ENCODE measurements around the gene ULK3.
"Not testable (repeated sequence)": the region's sequence is repeated elsewhere in the genome, so short reads cannot be mapped to it uniquely, and the experiment has no call there.

The ULK3 gene

GRCh38 chr15:74842581-74843444 is at the start of gene ULK3:
TSS of gene ULK3 (minus strand) at chr15:74843156. CDS start at chr15:74843105, 51 bp downstream.
- DNase-seq (ENCODE audit: low spot score), result peak; percentile 93

- DNase-seq (ENCODE audit: low spot score), result no peak
These were observed 49.4 kb upstream of the ULK3 start for GRCh38 chr15:74892313-74892712.

- no peak for DNase-seq (ENCODE audit: low spot score)
These were observed 48.5 kb upstream of the ULK3 start for GRCh38 chr15:74891469-74891868.

DNA sequence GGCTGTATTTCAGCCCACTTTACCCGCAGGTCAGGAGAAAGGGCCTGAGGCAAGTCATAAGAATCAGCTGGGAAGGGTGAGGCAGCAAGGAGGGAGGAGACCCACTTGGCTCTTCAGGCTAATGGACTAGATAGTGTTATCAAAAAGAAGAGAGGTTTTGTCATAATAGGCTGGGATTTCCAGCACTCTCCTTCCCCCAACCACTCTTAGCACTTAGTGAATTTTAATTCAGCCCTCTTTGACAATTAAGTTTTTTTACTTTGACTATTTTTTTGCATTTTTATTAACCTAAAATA is 47.7 kb upstream of the ULK3 start:
- no peak for DNase-seq (ENCODE audit: low spot score)

GRCh38 chr15:74889883-74890664 is 47.1 kb upstream of the ULK3 start, which contains the start of gene MPI:
TSS of gene MPI (plus strand) at chr15:74890042. CDS start at chr15:74890074, 32 bp downstream.
- DNase-seq (ENCODE audit: low spot score), result peak; percentile 92

DNA sequence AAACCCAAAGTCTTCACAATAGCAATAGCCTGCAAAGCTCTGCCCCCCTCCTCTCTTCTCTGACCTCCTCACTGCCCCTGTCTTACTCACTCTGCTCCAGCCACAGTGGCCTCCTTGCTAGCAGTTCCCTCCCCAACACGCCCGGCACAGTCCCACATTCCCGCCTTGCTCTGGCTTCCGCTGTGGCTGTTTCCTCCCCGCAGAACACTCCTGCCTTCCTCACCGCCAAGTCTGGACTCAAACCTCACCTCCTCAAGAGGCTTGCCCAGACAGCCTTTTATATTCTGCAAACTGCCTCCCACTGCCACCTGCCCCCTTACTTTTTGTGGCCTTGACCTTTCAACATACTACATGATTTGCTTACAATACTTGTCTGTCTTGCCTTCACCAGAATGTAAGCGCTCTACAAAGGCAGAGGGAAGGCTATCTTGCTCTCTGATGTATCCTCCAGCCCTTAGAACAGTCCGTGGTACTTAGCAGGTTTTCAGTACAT is 46.5 kb upstream of the ULK3 start:
- DNase-seq (ENCODE audit: low spot score), result no peak

DNA sequence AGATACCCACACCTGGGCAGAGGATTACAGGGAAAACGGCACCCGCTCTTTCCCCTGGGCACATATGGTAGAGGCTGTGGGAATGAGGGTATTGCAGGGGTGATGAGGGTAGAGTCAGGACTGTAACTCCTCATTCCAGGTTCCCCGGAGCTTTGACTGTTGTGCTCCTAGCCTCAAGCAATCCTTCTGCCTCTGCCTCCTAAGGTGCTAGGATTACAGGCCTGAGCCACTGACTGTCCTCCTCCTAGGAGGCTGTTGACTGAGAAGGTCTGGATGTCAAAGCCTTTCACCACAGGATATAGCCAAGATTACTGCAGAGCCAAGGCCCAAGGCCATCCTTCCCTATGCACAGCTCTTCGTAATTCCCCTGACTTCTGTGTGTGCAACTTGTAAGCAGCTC is 45.8 kb upstream of the ULK3 start:
- DNase-seq (ENCODE audit: low spot score), result no peak

DNA sequence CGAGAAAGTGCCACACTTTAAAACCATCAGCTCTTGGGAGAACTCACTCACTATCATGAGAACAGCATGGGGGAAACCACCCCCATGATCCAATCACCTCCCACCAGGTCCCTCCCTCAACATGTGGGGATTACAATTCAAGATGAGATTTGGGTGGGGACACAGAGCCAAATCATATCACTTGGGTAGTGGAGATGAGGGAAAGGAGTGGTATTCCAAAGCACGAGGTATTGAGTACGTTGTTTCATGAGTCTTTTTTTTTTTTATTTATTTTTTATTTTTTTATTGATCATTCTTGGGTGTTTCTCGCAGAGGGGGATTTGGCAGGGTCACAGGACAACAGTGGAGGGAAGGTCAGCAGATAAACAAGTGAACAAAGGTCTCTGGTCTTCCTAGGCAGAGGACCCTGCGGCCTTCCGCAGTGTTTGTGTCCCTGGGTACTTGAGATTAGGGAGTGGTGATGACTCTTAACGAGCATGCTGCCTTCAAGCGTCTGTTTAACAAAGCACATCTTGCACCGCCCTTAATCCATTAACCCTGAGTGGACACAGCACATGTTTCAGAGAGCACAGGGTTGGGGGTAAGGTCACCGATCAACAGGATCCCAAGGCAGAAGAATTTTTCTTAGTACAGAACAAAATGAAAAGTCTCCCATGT is 44.7 kb upstream of the ULK3 start:
- not testable (repeated sequence) for DNase-seq (ENCODE audit: low spot score)

DNA sequence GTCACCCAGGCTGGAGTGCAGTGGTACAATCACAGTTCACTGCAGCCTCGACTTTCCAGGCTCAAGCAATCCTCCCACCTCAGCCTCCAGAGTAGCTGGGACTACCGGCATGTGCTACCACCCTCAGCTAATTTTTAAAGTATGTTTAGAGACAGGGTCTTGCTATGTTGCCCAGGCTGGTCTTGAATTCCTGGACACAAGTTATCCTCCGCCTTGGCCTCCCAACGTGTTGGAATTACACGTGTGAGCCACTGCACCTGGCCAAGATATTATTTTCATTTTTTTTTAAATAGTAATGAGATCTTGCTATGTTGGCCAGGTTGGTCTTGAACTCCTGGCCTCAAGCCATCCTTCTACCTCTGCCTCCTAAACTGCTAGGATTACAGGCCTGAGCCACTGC is 42.5 kb upstream of the ULK3 start:
- no peak for DNase-seq (ENCODE audit: low spot score)

GRCh38 chr15:74884428-74885223 is 41.7 kb upstream of the ULK3 start:
- no peak for DNase-seq (ENCODE audit: low spot score)

GRCh38 chr15:74882528-74882927 is 39.6 kb upstream of the ULK3 start:
- no peak for DNase-seq (ENCODE audit: low spot score)

GRCh38 chr15:74878273-74878672 is 35.3 kb upstream of the ULK3 start:
- DNase-seq (ENCODE audit: low spot score), result no peak

DNA sequence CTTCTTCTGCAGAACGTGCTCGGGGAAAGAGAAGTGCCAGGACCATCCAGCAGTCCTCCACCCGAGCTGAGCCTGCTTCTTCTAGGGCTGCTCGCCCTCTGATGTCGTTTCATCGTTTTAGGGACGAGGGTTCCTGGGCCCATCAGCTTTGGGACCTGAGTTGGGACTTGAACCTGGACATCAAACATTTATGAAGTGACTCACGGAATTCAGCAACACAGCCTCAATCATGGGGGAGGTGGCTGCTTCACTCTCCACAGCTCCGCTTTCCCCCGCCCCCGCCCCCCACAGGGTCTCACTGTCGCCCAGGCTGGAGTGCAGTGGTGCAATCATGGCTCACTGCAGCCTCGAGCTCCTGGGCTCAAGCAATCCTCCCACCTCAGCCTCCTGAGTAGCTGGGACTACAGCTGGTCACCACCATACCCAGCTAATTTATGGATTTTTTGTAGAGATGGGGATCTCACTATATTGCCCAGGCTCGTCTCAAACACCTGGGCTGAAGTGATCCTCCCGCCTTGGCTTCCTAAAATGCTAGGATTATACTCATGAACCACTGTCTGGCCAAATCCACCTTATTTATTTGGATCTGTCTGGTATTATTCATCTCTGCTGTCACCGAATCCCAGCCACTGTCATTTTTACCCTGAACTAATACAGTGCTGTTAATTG is 30.9 kb upstream of the ULK3 start:
- DNase-seq (ENCODE audit: low spot score), result no peak

GRCh38 chr15:74873036-74873755 is 30.2 kb upstream of the ULK3 start, which contains the start of gene SCAMP2:
TSS of gene SCAMP2 (minus strand) at chr15:74873365. CDS start at chr15:74873255, 110 bp downstream.
- peak; percentile 95 for DNase-seq (ENCODE audit: low spot score)

- no peak for DNase-seq (ENCODE audit: low spot score)
These were observed 29.7 kb upstream of the ULK3 start for GRCh38 chr15:74872702-74873035.

DNA sequence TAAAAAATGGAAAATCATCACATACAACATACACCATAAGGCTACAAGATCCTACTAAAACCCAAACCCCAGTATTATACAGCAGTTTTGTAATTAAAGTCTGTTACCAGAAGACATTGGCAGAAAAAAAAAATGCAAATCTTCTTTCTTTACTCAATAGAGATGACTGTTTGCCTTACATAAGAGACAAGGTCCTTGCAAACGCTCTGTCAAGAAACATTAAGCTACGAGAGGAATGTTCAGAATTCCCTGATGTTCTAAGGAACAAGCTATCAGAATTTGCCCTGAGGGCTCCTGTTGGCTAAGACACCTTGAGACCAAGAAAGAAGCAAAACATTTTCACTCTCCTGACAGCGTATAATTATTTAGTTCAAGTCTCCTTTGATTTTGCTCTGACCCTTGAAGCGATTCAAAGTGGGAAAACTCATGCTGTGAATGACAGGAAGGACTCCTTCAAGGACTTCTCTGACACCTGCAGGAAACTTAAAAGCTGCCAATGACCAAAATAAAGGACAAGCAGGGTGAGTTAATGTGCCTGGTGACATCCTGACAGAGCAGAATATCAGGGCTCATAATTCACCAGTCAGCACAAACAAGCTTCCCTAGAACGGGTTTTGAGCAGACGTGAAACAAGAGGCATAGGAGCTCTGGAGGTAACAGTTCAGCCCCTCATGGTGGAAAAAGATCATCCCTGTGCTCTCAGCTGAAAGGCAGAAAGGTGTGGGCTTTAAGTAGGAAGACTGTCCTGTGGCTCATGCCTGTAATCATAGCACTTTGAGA is 27.7 kb upstream of the ULK3 start:
- no peak for DNase-seq (ENCODE audit: low spot score)

DNA sequence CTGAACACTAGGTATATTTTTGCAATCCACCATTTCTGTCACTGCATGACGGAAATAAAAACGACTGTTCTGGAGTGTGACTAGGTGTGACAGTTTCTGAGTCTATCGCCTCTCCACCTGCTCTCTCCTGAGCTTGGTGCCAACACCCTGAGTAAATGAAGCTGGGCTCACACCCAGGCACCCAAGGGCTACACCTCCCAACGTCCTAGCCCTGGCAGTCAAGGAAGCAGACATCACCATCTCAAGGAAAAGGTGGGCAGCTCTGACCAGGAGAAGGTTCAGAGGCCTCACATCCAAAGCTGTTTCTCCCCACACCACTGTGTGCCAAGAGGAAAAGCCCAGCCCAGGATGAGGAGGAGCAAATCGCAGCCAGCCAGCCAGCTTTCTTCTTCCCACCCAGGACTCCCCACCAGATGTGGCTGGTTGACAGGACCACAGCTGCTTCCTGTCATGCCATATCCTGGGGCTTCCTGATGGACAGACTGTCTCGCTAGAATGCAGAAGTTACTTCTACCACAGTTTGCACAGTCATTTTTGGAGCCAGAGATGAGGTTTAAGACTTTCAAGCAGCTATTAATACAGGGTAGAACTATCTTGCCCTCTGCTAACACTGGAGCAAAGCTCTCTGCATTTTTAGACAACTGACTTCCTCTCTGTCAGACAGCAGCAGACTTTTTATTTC is 26.9 kb upstream of the ULK3 start:
- DNase-seq (ENCODE audit: low spot score), result peak; percentile 93

DNA sequence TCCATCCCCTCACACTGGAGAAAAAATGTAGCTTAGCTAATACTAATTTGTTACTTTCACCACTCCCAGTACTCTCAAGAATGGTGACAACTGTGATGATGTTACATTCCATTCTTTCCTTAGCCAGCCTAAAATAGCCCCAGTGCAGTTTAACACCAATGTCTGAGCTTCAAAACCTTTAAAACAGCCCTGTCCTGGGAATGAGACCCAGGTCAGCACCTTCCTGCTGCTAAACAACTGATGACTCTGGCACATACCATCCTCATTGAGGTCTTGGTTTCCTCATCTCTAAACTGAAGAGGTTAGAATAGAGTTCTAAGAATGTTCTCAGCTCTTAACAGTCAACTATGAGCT is 26.4 kb upstream of the ULK3 start:
- no peak for DNase-seq (ENCODE audit: low spot score)

- peak; percentile 83 for DNase-seq (ENCODE audit: low spot score)
These were observed 25.1 kb upstream of the ULK3 start for GRCh38 chr15:74868059-74868458.
